GM18951 (cell line): ENCODE data around the gene HEMK1.
A peak's percentile ranks its signal among the peaks of the same experiment; 100 is the strongest.

ENCODE experiments used
- POLR2A ChIP-seq: IDR thresholded peaks from 4 replicates; pipeline ENCODE4 v1.6.1; 2011; ENCODE audit warnings: mild to moderate bottlenecking; ENCODE audit not compliant: insufficient read length, insufficient read depth; ENCODE audit errors: extremely low read depth
- in situ Hi-C: fragments of 300-500 bp; cut with MboI; formaldehyde crosslinking; loops from one replicate; pipeline ENCODE4 v1.12.0; 2022; ENCODE audit warnings: low sequenced_read_pairs, mixed read lengths, inconsistent platforms; ENCODE audit not compliant: unreplicated experiment

Gene HEMK1

DNA sequence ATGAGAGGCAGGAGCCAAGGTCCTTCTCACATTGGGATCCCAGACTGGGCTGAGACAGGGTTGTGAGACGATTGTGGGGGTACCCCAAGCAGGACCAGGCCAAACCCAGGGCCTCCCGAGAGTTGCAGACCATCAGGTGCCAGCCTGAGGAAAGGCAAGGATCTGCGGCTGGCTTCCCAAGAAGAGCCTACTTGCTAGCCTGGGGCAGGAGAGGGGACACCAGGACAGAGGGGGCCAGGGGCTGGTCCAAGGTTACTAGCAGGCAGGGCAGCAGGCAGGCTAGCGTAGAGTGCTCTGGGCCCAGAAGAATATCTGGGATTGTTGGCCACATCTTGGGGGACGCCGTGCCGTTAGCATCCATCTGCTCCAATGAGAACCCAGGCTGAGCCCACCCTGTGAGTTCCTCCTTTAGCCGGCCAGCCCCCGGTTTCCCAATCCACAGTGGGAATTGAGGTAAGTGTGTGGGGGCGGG, 41.7 kb downstream of the HEMK1 start:
- TF ChIP-seq POLR2A = no peak
- in situ Hi-C loops = loop anchor here (5.0 to 25.0 kb wide), 2 partner anchors 39 to 776 kb away; partner anchors contain the start of genes MANF and RBM15B

DNA sequence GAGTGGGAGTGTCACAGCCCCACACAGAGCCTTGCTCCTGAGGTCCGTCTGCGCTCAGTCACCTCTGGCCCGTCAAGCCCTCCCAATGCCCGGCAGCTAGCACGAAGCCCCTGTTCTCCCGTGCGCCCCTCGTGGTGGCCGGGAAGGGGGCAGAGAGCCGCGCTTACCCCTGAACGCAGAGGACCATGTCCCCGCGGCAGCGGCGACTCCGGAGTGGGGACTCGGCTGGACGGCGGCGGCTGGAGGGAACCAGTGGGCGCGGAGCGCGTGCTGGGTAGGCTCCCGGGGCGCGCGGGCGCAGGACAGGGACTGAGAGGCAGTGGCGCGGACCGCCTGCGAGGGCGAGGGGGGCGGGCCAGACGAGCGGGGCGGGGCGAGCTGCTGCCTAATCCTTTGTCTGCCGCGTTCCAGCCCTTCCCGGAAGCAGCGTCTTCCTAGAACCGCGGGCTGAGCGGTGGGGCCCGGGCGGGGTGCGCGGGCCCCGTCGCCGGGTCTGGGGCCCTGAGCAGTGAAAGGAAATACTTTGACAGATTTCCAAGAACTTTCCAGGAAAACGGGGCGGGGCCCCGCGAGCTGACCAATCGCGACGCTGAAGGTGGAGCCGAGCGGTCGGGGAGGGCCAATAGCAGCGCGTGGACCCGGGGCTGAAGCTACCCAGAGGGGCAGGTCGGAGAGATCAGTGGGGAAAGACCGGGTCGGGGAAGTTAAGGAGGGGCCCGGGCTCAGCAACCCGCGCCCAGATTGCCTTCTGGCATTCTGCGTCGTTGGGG, 42.3 kb downstream of the HEMK1 start, which contains the start of gene CISH:
Gene CISH (minus strand): TSS at position 311 of the 770 bp plus-strand sequence. CDS start 124 bp downstream, at position 187.
- peak; percentile 72 for TF ChIP-seq POLR2A
- in situ Hi-C loops = loop anchor here (5.0 to 25.0 kb wide), 2 partner anchors 39 to 776 kb away; partner anchors contain the start of genes MANF and RBM15B

- in situ Hi-C loops = loop anchor here (5.0 to 25.0 kb wide), 2 partner anchors 40 to 775 kb away; partner anchors contain the start of genes MANF and RBM15B
- TF ChIP-seq POLR2A = peak; percentile 5
These were observed 43.0 kb downstream of the HEMK1 start for GRCh38 chr3:50612234-50612882.

- in situ Hi-C loops = loop anchor here (5.0 to 25.0 kb wide), 2 partner anchors 41 to 774 kb away; partner anchors contain the start of genes MANF and RBM15B
- TF ChIP-seq POLR2A = no peak
These were observed 43.9 kb downstream of the HEMK1 start for GRCh38 chr3:50612970-50613846.

DNA sequence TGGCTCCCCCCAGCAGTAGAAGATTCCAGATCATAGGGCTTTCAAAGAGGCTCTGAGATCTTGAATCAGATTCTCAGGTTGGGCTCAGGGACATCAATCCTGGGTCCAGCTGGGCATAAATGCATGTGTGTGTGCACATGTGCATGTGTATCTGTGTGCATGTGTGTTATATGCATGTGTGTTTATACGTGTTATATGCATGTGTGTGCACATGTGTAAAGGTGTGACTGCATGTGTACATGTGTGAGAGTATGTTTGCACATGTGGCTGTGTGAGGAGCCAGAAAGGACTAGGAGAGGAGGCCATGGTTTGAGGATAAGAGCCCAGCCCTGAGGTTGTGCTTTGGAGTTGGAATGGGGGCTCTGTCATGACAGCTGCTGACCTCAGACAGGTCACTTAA, 45.9 kb downstream of the HEMK1 start:
- in situ Hi-C loops = loop anchor here (25.0 kb wide), 1 partner anchor 772 kb away; the partner anchor contains the start of genes MANF and RBM15B
- TF ChIP-seq POLR2A = no peak

- in situ Hi-C loops = loop anchor here (25.0 kb wide), 1 partner anchor 771 kb away; the partner anchor contains the start of genes MANF and RBM15B
These were observed 46.9 kb downstream of the HEMK1 start for GRCh38 chr3:50616003-50616769.

DNA sequence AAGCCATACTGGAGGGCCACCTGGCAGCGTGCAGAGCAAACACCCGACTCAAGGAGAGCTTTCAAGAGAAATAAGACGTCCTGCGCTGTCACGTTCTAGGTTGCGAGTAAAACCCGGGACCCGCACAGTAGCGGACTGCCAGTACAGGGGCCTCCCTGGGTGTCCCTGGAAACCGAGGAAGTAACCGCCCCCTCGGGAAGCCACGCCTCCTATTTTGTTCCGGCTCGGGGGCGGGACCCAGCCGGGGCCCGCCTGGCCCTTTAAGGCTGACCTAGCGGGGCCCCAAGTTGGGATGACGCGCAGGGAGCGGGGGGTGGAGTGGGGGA, 47.4 kb downstream of the HEMK1 start:
- peak; percentile 40 for TF ChIP-seq POLR2A
- in situ Hi-C loops = loop anchor here (25.0 kb wide), 1 partner anchor 771 kb away; the partner anchor contains the start of genes MANF and RBM15B

More at GRCh38 chr3:50616003-50616769, 46.9 kb downstream of the HEMK1 start:
- TF ChIP-seq POLR2A = no peak

DNA sequence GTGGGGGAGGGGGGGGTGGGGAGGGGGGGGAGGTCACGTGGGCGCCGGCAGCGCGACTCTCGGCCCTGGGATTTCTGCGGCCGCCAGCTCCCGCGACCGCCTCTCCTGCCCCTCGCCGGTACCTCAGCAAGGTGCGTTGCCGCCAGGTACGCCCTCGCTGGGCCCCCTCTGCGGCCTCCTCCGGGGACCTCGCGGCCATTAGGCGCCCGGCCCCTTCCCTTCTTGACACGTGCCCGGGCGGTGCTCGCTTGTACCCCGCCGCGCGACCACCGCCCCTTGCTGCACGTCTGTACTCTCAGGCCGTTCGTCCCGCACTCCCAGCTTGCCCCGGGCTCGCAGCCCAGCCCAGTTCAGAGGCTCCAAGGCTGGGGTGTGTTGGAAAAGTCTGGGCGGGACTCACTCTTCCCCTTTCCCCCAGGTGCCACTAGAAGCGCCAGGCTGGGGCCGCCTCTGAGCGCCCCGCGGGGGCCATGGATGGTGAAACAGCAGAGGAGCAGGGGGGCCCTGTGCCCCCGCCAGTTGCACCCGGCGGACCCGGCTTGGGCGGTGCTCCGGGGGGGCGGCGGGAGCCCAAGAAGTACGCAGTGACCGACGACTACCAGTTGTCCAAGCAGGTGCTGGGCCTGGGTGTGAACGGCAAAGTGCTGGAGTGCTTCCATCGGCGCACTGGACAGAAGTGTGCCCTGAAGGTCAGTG, 47.9 kb downstream of the HEMK1 start, which contains the start of gene MAPKAPK3:
Gene MAPKAPK3 (plus strand): TSS at position 56 of the 696 bp plus-strand sequence. CDS start 415 bp downstream, at position 471.
- in situ Hi-C loops = loop anchor here (25.0 kb wide), 1 partner anchor 770 kb away; the partner anchor contains the start of genes MANF and RBM15B
- TF ChIP-seq POLR2A = peak; percentile 64

- TF ChIP-seq POLR2A = no peak
- in situ Hi-C loops = loop anchor here (25.0 kb wide), 1 partner anchor 769 kb away; the partner anchor contains the start of genes MANF and RBM15B
These were observed 48.7 kb downstream of the HEMK1 start for GRCh38 chr3:50617911-50618481.

- in situ Hi-C loops = loop anchor here (25.0 kb wide), 1 partner anchor 767 kb away; the partner anchor contains the start of genes MANF and RBM15B
- TF ChIP-seq POLR2A = no peak
These were observed 51.1 kb downstream of the HEMK1 start for GRCh38 chr3:50620420-50620819.
